Activated CD4-positive, alpha-beta T cell treated with anti-CD3 and anti-CD28 coated beads for 24 hours (primary cell): ENCODE measurements around the gene CDAN1.
"Not testable (repeated sequence)": the region's sequence is repeated elsewhere in the genome, so short reads cannot be mapped to it uniquely, and the experiment has no call there.

ENCODE experiments used
- DNase-seq, 2 donors: peaks; one replicate each; pipeline ENCODE4 v3.0.0-alpha.2; 2020; ENCODE audit warnings: low read depth in 2 of 2

The CDAN1 gene, protein sequence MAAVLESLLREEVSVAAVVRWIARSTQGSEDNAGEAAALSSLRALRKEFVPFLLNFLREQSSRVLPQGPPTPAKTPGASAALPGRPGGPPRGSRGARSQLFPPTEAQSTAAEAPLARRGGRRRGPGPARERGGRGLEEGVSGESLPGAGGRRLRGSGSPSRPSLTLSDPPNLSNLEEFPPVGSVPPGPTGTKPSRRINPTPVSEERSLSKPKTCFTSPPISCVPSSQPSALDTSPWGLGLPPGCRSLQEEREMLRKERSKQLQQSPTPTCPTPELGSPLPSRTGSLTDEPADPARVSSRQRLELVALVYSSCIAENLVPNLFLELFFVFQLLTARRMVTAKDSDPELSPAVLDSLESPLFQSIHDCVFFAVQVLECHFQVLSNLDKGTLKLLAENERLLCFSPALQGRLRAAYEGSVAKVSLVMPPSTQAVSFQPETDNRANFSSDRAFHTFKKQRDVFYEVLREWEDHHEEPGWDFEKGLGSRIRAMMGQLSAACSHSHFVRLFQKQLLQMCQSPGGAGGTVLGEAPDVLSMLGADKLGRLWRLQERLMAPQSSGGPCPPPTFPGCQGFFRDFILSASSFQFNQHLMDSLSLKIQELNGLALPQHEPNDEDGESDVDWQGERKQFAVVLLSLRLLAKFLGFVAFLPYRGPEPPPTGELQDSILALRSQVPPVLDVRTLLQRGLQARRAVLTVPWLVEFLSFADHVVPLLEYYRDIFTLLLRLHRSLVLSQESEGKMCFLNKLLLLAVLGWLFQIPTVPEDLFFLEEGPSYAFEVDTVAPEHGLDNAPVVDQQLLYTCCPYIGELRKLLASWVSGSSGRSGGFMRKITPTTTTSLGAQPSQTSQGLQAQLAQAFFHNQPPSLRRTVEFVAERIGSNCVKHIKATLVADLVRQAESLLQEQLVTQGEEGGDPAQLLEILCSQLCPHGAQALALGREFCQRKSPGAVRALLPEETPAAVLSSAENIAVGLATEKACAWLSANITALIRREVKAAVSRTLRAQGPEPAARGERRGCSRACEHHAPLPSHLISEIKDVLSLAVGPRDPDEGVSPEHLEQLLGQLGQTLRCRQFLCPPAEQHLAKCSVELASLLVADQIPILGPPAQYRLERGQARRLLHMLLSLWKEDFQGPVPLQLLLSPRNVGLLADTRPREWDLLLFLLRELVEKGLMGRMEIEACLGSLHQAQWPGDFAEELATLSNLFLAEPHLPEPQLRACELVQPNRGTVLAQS

DNA sequence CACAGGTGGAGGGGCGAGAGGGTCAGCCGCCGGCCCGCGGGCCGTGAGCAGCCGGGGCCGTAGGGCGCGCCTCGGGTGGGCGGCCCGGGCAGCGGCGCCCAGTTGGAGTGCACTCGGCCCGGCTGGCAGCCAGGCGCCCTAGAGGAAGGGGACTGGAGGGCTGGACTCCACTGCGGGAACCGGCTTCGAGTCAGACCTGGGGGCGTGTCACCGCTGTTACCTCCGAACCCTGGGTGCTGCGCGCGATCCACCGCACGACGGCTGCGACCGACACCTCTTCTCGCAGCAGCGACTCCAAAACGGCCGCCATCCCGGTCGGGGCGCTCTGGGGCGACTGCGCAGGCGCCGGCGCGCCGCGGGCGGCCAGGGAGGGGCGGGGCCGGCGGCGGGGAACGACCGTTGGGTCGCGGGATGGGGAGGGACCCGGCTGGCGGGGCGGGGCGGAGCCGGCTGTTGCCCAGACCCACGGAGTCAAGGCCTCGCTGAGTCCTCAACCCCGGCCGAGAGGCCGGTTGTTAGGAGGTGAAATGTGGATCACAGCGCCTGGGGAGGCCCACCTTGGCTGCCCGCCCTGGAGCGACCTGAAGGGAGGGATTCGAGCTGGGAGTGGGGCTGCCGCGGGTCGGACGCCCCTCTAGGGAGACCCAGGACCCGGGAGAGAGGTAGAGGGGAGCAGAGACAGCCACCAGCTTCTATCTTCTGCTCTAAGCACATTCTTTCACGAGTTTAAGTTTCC is at the start of gene CDAN1:
CDAN1 (minus strand) TSS at position 336 of the 736 bp plus-strand sequence; CDS start at position 310, 26 bp downstream.
- DNase-seq: peak; percentile 88 to 92

DNA sequence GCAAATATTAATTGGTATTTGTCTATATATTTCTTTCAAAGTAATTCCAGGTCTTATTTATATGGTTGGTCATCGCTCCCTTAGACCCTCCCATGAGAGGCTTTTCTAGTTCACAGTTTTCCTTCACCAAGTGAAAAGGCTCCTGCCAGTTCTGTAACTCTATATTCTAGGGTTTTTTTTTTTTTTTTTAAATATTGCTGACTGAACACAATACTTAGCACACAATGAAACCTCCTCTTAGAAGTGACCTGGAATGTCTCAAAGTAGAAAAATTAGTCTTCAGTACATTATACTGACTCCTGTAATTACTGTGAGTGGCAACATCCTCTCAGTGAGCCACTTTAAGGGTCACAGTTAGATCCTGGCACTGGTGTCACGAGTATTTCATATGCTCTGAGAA is 48.6 kb upstream of the CDAN1 start:
- no peak for DNase-seq

DNA sequence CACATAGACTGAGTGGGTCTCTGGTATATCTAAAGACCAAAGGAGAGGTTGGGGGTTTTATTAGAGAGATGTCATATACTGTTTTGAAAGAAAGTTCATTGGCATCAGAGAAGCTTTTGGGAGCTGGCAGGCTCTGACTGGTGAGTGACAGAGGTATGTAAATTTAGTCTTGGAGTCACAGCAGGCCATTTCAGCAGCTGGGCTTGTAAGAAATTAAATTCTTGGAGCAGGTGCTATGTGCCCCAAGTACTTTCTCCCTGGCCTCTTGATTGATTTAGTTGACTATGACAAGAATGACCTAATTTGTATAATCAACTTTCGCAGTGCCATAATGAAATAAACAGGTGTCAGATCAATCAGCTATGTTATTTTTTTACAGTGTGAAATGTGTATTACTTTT is 47.8 kb upstream of the CDAN1 start:
- no peak for DNase-seq

DNA sequence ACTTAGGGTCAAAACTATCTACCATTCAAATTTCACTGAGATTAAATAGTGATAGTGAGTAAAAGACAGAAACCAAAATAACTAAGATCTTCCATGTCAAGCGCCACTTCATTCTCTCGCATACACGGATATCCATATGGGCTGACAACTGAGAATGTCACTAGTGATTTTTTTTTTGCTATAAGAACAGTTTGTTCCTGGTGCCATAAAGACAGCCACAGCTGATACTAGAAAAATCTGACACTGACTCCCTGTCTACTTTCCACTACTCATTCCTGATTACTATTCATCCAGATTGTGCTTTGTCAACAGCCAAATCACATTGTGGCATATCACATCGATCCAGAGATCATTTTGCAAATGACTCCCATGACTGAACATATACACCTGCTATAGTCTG is 45.8 kb upstream of the CDAN1 start:
- no peak for DNase-seq

DNA sequence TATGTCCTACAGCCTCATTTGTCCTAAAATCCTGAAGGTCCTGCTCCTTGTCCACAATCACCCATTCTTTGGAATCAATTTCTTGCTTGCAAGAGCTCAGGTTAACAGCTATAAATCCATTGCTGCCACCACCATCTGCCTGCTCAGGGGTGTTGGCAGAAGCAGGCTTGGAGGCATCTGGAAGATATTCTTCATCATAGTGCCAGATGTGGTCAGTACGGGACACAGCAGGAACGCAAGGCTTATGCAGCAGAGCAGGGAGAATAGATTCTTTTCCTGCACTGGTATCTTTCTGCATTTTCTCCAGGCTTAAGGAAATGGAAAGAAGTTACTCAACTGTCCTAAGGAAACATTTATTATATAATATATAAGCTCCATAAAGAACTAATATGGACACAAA is 38.5 kb upstream of the CDAN1 start:
- no peak for DNase-seq

DNA sequence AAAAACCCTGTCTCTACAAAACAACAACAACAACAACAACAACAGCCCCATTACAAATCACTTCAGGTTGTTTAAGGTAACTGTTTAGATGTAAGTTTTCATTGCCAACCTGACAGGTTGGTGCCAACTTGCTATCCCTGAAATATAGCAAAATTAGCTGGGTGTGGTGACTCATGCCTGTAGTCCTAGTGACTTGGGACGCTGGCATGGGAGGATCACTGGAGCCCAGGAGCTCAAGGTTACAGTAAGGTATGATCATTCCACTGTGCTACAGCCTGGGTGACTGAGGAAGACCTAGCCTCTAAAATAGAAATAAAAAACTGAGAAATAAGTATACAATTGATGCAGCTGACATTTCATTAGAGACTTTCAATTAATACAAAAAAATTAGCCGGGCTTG is 36.0 kb upstream of the CDAN1 start:
- no peak for DNase-seq

DNA sequence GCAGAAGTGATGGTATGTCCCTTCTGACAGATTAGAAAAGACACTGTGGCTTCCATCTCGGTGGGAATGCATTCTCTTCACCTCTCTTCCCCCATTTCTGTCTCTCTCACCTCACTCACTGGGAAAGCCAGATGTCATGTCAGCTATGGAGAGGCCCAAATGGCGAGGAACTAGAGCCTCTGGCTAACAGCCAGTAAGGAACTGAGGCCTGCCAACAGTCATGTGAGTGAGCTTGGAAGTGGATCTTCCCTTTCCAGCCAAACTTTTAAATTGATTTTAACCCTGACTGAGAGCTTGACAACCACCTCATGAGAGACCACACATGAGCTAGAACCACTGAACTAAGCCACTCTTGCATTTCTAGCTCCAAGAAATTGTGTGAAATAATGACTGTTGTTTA is 35.2 kb upstream of the CDAN1 start:
- no peak for DNase-seq

DNA sequence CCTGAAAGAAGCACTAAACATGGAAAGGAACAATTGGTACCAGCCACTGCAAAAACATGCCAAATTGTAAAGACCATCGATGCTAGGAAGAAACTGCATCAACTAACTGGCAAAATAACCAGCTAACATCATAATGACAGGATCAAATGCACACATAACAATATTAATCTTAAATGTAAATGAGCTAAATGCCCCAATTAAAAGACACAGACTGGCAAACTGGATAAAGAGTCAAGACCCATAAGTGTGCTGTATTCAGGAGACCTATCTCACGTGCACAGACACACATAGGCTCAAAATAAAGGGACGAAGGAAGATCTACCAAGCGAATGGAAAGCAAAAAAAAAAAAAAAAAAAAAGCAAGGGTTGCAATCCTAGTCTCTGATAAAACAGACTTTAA is 29.2 kb upstream of the CDAN1 start:
- not testable (repeated sequence) for DNase-seq

DNA sequence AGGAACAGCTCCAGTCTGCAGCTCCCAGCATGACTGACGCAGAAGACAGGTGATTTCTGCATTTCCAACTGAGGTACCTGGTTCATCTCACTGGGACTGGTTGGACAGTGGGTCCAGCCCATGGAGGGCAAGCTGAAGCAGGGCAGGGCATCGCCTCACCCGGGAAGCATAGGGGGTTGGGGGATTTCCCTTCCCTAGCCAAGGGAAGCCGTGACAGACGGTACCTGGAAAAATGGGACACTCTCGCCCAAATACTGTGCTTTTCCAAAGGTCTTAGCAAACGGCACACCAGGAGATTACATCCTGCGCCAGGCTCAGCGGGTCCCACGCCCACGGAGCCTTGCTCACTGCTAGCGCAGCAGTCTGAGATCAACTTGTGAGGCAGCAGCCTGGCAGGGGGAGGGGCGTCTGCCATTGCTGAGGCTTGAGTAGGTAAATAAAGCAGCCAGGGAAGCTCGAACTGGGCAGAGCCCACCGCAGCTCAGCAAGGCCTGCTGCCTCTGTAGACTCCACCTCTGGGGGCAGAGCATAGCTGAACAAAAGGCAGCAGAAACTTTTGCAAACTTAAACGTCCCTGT is 27.3 kb upstream of the CDAN1 start:
- not testable (repeated sequence) for DNase-seq

DNA sequence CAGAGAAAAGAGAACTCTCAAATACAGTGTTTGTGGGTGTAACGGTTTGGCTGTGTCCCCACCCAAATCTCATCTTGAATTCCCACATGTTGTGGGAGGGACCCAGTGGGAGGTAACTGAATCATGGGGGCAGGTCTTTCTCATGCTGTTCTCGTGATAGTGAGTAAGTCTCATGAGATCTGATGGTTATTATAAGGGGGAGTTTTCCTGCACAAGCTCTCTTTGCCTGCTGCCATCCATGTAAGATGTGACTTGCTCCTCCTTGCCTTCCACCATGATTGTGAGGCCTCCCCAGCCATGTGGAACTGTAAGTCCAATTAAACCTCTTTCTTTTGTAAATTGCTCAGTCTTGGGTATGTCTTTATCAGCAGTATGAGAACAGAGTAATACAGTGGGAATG is 24.9 kb upstream of the CDAN1 start:
- DNase-seq: not testable (repeated sequence)

DNA sequence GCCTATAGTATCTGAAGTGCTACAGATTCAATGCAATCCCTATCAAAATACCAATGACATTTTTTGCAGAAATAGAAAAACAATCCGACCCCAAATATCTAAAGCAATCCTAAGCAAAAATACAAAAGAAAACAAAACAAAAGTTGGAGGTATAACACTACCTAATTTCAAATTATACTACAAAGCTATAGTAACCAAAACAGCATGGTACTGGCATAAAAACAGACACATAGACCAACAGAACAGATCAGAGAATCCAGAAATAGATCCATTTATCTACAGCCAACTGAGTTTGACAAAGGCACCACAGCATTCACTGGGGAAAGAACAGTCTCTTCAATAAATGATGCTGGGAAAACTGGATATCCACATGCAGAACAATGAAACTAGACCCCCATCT is 23.8 kb upstream of the CDAN1 start:
- DNase-seq: no peak

DNA sequence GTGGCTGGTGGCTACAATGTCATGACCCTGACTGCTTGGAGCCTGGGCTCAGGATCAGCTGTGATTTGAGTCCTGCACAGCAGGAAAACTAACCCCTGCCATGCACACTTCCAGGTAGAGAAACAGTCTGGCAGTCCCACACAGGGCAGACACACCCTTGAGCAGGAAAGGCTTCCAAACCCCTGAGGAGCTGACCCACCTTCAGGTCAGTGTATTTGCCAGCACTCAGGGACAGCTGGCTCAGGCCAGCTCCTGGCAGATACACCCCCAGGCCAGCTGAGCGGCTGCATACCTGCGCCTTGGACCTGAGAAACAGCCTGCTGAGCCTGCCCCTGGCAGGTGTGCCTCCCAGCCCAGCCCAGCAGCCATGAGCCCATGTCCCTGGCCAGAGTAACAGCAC is 22.2 kb upstream of the CDAN1 start:
- no peak for DNase-seq

DNA sequence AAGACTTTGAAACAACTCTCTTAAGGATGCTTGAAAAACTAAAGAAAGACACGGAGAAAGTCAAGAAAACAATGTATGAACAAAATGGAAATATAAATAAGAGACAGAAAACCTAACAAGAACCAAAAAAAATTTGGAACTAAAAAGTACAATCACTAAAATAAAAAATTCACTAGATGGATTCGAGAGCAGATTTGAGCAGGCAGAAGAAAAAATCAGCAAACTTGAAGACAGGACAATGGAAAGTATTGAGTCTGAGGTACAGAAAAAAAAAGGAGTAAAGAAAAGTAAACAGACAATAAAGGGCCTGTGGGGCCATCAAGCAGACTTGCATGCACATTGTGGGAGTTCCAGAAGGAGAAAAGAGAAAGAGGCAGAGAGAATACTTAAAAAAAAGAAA is 13.4 kb upstream of the CDAN1 start:
- no peak for DNase-seq

DNA sequence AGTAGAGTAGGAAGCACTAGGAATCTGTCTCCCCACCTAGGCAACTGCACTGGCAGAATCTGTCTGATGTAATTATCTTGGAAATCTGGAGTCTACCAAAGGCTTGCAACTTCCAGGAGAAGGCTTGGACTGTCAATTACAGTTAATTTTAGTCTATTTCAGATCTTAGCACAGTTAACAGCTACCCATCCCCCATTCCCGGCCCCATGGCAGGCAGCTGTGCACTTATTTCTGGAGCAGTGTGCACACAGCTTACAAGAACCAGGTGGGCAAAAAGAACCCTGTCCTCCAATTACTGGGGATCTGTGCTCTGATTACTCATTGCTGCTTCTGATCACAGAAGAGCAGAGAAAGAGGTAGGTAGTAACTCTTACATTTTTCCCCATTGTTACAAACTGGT is 12.3 kb upstream of the CDAN1 start:
- no peak for DNase-seq

DNA sequence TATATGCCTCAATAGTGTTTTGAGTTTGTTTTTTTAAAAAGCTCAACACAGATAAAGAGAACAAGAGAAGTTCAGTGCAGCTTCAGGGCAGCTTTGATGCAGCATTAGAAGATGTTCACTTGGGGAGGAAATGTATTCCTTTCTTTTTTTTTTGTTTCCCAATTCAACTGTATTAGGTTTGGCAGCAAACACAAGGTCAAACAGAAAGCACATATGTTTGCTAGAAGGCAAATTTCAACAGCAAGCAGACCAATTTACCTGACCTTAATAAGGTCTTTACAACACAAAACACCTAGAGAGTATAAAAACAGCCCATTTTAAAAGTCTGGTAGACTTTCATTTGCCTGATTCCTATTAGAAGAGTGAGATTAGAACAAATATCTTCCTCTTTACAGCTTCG is 7.3 kb upstream of the CDAN1 start:
- no peak for DNase-seq

DNA sequence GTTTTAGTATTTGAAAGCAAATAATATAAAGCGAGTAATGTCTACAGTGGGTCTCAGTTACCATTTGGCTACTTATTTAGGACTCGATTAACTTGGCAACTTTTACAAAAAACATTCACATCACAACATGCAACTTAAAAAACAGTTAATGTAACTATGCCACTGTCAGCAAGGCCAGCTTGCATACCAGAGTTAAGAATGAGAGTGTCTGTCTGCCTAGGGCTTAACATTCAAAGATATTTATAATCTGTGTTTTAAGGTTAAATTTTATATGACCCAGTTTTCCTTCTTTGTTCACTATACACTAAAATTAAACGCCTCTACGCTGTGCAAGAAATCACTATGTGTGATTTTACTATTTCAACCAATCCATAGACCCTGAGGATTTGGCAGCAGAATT is 5.2 kb upstream of the CDAN1 start:
- DNase-seq: no peak

DNA sequence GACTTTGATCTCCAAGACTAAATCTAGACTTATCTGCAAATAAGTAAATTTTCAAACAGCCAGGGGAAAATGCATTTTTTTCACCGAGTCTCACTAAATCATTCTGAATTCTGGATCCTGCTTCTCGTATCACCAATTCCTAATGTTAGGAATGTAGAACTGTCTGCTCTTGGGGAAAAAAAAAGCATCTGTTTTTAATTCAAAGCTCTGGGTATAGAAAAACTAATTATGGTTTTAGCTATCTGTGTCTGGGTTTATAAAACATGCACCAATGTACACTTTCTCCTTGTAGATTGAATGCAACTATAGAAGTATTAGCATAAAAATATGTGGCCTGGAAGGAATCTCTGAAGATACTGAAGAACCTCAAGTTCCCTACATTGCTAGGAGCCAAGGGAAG is 4.8 kb upstream of the CDAN1 start:
- no peak for DNase-seq

DNA sequence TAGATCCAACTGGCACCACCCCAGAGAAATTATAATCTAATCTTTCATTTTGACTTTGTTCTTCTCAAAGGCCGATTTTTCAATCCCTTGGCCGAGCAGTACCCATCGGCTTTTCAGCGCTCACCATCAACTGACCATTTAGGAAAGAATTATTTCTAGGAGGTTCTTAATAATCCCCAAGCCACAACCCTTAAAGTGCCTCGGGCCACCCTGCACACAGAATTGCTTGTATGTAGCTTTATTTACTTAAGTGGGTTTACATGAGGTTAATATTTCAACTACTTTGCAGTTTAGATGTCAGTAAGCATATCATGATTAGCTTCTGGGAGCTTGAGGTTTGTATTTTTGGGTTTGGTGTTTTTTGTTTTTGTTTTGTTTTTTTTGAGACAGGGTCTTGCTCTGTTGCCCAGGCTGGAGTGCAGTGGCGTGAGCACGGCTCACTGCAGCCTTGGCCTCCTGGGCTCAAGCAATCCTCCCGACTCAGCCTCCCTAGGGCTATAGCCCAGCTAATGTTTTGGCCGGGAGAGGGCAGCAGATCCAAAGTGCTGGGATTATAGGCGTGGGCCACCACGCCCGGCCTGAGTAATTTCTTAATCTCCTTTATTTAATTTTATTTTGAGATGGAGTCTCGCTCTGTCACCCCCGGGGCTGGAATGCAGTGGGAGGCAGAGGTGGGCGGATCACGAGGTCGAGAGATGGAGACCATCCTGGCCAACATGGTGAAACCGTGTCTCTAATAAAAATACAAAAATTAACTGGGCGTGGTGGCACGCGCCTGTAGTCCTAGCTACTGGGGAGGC is 801 bp upstream of the CDAN1 start:
- DNase-seq: no peak

DNA sequence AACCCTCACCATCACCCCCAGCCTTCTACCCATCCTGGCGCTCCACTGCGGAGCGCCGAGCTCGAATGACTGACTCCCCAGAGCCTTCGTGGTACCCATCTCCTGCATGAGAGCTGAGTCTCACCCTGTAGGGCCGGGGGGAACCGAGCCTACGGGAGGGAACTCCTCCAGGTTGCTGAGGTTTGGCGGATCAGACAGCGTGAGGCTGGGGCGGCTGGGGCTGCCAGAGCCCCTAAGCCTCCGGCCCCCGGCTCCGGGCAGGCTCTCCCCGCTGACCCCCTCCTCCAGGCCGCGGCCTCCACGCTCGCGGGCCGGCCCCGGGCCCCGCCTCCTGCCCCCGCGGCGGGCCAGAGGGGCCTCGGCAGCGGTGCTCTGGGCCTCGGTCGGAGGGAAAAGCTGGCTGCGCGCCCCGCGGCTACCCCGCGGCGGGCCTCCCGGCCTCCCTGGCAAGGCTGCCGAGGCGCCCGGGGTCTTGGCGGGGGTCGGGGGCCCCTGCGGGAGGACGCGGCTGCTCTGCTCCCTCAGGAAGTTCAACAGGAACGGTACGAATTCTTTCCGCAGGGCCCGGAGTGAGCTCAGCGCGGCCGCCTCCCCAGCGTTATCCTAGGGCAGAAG is 643 bp downstream of the CDAN1 start:
- peak in 1 of 2 donors; percentile 4 for DNase-seq
